A549 (cell line): ENCODE data around the gene AADACL4.

Experiments
- CEBPB ChIP-seq, 2 experiments: fragments of >200 bp in 1 of 2; sonication (Bioruptor Twin) in 1 of 2; formaldehyde crosslinking in 1 of 2; IDR thresholded peaks; 2 replicates each; pipeline ENCODE4 v1.6.1; 2012 to 2016
- ESRRA ChIP-seq: fragments of 150-350 bp; IDR thresholded peaks from 2 replicates; pipeline ENCODE4 v1.6.1; 2014; ENCODE audit warnings: mild to moderate bottlenecking, low read length, borderline replicate concordance
- HDAC2 ChIP-seq: fragments of 200-600 bp; sonication (generic); IDR thresholded peaks from 2 replicates; pipeline ENCODE4 v1.6.1; 2016
- KDM1A ChIP-seq: fragments of 200-600 bp; sonication (generic); IDR thresholded peaks from 2 replicates; pipeline ENCODE4 v1.6.1; 2016; ENCODE audit warnings: low read depth, mild to moderate bottlenecking
- NPAS2 ChIP-seq: fragments of 250-450 bp; sonication (Bioruptor Pico); IDR thresholded peaks from 2 replicates; pipeline ENCODE4 v1.8.0; 2022; ENCODE audit warnings: mild to moderate bottlenecking, moderate library complexity, borderline replicate concordance
- POLR2A ChIP-seq: IDR thresholded peaks from 2 replicates; pipeline ENCODE4 v1.6.1; 2012; ENCODE audit warnings: mild to moderate bottlenecking, low read length
- TP53 ChIP-seq: fragments of 250-450 bp; sonication (Bioruptor Pico); IDR thresholded peaks from 2 replicates; pipeline ENCODE4 v1.5.0; 2021; ENCODE audit warnings: mild to moderate bottlenecking, moderate library complexity
- ZFP36 ChIP-seq: fragments of 450-650 bp; IDR thresholded peaks from 2 replicates; pipeline ENCODE4 v1.6.1; 2014; ENCODE audit warnings: borderline replicate concordance; ENCODE audit not compliant: partially characterized antibody
- TF ChIP-seq, protein P1 (sequence below): fragments of >200 bp; sonication (Bioruptor Twin); formaldehyde crosslinking; IDR thresholded peaks from 3 replicates; pipeline ENCODE4 v1.5.1; 2016
- TF ChIP-seq, protein P2 (sequence below): IDR thresholded peaks from 2 replicates; pipeline ENCODE4 v1.6.1; 2012
- TF ChIP-seq, protein P3 (sequence below): fragments of >200 bp; sonication (Bioruptor Twin); formaldehyde crosslinking; IDR thresholded peaks from 3 replicates; pipeline ENCODE4 v1.6.1; 2016

DNA sequence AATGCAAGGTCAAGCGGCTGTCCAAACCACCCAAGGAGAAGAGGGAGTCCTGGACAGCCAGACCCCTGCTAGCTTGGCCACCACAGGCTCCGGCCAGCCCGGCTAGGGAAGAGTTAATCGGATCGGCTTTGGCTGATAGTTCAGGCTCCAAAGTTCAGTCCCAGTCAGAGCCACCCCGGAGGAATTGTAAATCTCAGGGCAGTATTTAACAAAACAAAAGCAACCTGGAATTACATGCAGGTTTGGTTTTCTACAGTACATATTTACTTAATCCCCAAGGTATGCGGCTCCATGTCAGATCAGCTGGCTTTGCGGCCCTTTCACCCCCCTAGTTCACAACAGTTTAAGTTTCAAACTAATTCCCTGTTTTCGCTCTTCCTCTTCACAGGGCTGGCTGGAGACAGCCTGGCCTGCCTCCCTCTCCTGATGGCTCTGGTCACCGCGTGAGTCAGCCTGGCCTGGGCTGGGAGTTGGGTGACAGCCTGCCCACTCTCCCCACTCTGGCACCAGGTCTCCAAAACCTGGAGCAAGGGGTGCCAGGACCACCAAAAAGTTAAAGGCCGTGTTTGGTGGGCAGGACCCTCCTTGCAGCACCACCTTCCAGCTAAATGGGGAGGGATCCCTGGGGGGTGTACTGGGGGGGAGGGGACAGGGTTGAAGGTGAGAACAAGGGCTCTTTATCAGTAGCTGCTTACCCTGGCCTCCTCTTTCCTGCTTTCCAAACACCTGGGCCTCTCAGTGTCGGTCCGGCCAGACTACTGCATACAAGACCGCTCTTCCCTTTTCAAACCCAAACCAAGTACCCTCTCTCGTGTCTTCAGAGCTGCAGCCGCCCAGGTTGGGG lies 27.8 kb upstream of the AADACL4 start:
- TF ChIP-seq, protein P1, sequence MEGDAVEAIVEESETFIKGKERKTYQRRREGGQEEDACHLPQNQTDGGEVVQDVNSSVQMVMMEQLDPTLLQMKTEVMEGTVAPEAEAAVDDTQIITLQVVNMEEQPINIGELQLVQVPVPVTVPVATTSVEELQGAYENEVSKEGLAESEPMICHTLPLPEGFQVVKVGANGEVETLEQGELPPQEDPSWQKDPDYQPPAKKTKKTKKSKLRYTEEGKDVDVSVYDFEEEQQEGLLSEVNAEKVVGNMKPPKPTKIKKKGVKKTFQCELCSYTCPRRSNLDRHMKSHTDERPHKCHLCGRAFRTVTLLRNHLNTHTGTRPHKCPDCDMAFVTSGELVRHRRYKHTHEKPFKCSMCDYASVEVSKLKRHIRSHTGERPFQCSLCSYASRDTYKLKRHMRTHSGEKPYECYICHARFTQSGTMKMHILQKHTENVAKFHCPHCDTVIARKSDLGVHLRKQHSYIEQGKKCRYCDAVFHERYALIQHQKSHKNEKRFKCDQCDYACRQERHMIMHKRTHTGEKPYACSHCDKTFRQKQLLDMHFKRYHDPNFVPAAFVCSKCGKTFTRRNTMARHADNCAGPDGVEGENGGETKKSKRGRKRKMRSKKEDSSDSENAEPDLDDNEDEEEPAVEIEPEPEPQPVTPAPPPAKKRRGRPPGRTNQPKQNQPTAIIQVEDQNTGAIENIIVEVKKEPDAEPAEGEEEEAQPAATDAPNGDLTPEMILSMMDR = no peak
- TF ChIP-seq, protein P2, sequence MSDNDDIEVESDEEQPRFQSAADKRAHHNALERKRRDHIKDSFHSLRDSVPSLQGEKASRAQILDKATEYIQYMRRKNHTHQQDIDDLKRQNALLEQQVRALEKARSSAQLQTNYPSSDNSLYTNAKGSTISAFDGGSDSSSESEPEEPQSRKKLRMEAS = no peak
- no peak for TF ChIP-seq HDAC2
- TF ChIP-seq TP53 (CRISPR knock-in tag) = no peak
- no peak for TF ChIP-seq POLR2A
- no peak for TF ChIP-seq NPAS2 (CRISPR knock-in tag)
- no peak for TF ChIP-seq CEBPB (IDR thresholded peaks at IDR 0.05)
- no peak for TF ChIP-seq ZFP36
- TF ChIP-seq KDM1A = no peak
- TF ChIP-seq, protein P3, sequence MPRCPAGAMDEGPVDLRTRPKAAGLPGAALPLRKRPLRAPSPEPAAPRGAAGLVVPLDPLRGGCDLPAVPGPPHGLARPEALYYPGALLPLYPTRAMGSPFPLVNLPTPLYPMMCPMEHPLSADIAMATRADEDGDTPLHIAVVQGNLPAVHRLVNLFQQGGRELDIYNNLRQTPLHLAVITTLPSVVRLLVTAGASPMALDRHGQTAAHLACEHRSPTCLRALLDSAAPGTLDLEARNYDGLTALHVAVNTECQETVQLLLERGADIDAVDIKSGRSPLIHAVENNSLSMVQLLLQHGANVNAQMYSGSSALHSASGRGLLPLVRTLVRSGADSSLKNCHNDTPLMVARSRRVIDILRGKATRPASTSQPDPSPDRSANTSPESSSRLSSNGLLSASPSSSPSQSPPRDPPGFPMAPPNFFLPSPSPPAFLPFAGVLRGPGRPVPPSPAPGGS = no peak
- no peak for TF ChIP-seq ESRRA
